BE2C (cell line): Measurements from ENCODE around the gene TMTC3.
"Not testable (repeated sequence)": the region's sequence is repeated elsewhere in the genome, so short reads cannot be mapped to it uniquely, and the experiment has no call there.

Experiments
- DNase-seq: peaks from one replicate; pipeline ENCODE4 v3.0.0-alpha.2; 2020
- H3K27me3 ChIP-seq: fragments of 250-450 bp; sonication (Bioruptor Pico); 2 replicates; pipeline ENCODE4 v1.5.1; 2020; ENCODE audit warnings: mild to moderate bottlenecking
- H3K36me3 ChIP-seq: fragments of 250-450 bp; sonication (Bioruptor Pico); 2 replicates; pipeline ENCODE4 v1.5.1; 2020; ENCODE audit warnings: mild to moderate bottlenecking
- H3K4me1 ChIP-seq: fragments of 250-450 bp; sonication (Bioruptor Pico); 2 replicates; pipeline ENCODE4 v1.5.1; 2020
- H3K4me3 ChIP-seq: 2 replicates; pipeline ENCODE4 v1.5.1; 2011; ENCODE audit warnings: low read depth, low read length
- H3K9me3 ChIP-seq: fragments of 250-450 bp; sonication (Bioruptor Pico); 2 replicates; pipeline ENCODE4 v1.5.1; 2020
- TF ChIP-seq, protein P1 (sequence below): IDR thresholded peaks from 2 replicates; pipeline ENCODE4 v1.5.1; 2012; ENCODE audit warnings: mild to moderate bottlenecking, low read depth, low read length

Gene TMTC3

DNA sequence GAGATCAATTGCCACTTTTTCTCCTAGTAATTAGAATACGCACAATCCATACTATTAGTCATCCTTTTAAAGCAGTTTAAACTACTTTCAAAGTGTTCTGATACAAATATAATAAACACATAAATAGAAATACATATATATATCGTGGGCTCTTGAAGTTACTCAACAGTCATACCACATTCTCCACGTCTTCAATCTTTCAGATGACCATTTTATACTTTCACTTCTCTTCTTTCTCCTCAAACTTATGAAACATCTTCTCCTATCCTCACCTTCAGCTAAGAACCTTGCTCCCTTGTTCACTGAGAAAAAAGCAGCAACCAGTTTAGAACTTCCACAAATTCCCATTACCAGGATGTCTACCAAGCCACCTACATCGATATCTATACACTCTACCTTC is 19.4 kb upstream of the TMTC3 start:
- H3K4me1 ChIP-seq, result no peaks in the 10 kb centered on the region
- DNase-seq, result no peak
- H3K27me3 ChIP-seq, result no peaks in the 10 kb centered on the region
- TF ChIP-seq, protein P1, sequence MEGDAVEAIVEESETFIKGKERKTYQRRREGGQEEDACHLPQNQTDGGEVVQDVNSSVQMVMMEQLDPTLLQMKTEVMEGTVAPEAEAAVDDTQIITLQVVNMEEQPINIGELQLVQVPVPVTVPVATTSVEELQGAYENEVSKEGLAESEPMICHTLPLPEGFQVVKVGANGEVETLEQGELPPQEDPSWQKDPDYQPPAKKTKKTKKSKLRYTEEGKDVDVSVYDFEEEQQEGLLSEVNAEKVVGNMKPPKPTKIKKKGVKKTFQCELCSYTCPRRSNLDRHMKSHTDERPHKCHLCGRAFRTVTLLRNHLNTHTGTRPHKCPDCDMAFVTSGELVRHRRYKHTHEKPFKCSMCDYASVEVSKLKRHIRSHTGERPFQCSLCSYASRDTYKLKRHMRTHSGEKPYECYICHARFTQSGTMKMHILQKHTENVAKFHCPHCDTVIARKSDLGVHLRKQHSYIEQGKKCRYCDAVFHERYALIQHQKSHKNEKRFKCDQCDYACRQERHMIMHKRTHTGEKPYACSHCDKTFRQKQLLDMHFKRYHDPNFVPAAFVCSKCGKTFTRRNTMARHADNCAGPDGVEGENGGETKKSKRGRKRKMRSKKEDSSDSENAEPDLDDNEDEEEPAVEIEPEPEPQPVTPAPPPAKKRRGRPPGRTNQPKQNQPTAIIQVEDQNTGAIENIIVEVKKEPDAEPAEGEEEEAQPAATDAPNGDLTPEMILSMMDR, result no peak
- peaks cover 10% of the 10 kb centered on the region for H3K36me3 ChIP-seq
- no peak overlapping the region for H3K4me3 ChIP-seq
- no peaks in the 10 kb centered on the region for H3K9me3 ChIP-seq

DNA sequence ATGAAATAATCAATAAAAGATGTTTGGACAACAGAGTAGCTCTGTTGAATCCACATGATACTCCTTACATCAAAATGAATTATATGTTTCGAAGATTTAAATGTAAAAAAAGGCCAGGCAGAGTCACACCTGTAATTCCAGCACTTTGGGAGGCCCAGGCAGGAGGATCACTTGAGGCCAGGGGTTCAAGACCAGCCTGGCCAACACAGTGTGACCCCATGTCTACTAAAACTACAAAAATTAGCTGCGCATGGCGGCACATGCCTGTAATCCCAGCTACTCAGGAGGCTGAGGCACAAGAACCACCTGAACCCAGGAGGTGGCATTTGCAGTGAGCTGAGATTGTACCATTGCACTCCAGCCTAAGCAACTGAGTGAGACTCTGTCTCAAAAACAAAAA is 15.0 kb upstream of the TMTC3 start:
- Histone ChIP-seq H3K9me3 (no peaks in the 10 kb centered on the region), H3K4me3 (no peak overlapping the region), H3K36me3 (peaks cover 2% of the 10 kb centered on the region), H3K27me3 (no peaks in the 10 kb centered on the region), H3K4me1 (no peaks in the 10 kb centered on the region)
- no peak for DNase-seq
- TF ChIP-seq, protein P1, result no peak

DNA sequence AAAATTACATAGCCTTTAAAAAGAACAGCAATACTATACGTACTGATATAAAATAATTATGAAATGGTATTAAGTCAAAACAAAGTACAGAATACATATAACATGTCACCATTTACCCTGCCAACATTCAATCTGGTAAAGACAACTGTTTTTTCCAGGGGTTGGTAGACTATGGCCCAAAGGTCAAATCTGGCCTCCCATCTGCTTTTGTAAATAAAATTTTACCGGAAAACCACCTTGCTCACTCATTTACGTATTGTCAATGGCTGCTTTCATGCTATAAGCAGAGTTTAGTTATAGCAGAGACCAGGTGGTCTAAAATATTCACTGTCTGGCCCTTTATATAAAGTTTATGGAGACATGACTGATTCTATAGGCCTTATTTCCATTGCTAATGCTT is 14.3 kb upstream of the TMTC3 start:
- Histone ChIP-seq H3K9me3 (no peaks in the 10 kb centered on the region), H3K36me3 (peaks cover 2% of the 10 kb centered on the region), H3K4me1 (no peaks in the 10 kb centered on the region), H3K27me3 (no peaks in the 10 kb centered on the region), H3K4me3 (no peak overlapping the region)
- DNase-seq, result no peak
- TF ChIP-seq, protein P1, result no peak

DNA sequence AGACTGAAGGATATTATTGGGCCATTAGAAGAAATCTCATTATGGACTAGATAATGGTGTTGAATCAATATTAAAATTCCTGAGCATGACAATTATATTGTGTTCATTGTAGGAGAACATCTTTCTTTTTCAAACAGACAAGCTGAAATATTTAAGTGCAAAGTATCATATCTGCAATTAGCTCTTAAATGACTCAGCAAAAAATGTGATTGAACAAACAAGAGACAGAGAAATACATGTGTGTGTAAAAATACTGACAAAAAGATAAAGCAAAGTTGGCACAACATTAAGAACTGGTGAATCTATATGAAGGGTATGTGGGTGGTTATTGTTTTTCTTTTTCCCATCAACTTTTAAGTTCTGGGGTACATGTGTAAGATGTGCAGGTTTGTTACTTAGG is 9.7 kb upstream of the TMTC3 start:
- H3K36me3 ChIP-seq, result no peaks in the 10 kb centered on the region; the same call in 1 of the 2 replicates
- no peak for DNase-seq
- H3K27me3 ChIP-seq, result no peaks in the 10 kb centered on the region
- TF ChIP-seq, protein P1, result no peak
- no peaks in the 10 kb centered on the region for H3K4me1 ChIP-seq
- no peak overlapping the region for H3K4me3 ChIP-seq
- H3K9me3 ChIP-seq, result no peaks in the 10 kb centered on the region; the same call in 1 of the 2 replicates

DNA sequence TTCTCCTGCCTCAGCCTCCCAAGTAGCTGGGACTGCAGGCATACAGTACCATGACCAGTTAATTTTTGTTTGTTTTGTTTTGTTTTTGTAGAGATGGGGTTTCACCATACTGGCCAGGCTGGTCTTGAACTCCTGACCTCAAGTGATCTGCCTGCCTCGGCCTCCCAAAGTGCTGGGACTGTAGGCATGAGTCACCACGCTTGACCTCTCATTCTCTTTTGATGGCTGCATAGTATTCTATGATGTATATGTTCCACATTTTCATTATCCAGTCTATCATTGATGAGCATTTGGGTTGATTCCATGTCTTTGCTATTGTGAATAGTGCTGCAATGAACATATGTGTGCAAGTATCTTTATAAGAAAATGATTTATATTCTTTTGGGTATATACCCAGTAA is 8.9 kb upstream of the TMTC3 start:
- H3K9me3 ChIP-seq, H3K4me1 ChIP-seq, H3K27me3 ChIP-seq, DNase-seq, H3K36me3 ChIP-seq, H3K4me3 ChIP-seq: not testable (repeated sequence)

DNA sequence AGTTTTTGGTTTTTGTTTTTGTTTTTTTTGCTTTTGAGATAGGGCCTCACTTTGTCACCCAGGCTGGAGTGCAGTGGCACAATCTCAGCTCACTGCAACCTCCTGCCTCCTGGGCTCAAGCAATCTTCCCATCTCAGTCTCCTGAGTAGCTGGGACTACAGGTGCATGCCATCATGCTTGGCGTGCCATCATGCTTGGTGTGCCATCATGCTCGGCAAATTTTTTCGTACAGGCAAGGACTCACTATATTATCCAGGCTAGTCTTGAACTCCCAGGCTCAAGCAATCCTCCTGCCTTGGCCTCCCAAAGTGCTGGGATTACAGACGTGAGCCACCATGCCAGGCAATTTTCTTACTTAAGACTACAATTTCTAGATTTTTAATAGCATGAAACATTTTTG is 2.4 kb upstream of the TMTC3 start:
- DNase-seq, H3K27me3 ChIP-seq, H3K4me1 ChIP-seq, H3K9me3 ChIP-seq, H3K36me3 ChIP-seq, H3K4me3 ChIP-seq: not testable (repeated sequence)

DNA sequence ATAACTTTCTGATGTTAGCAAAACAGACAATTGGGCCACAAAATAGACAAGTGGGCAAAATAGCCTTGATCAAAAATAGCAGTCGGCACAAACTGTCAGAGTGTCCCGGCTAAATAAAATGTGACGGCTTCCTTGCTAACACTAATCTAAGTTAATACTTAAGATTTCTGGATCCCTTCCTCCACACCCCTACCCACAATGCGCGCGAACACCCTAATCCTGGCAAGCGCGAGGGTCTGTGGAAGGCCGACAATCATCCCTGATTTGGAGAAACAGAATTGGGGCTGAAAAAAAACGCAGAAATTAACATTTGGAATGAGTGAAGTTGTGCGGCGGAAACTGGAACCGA is 708 bp upstream of the TMTC3 start:
- H3K36me3 ChIP-seq, result no peaks in the 10 kb centered on the region
- H3K27me3 ChIP-seq, result no peaks in the 10 kb centered on the region
- TF ChIP-seq, protein P1, result no peak
- no peaks in the 10 kb centered on the region for H3K9me3 ChIP-seq
- no peak for DNase-seq
- no peaks in the 10 kb centered on the region for H3K4me1 ChIP-seq
- H3K4me3 ChIP-seq, result peak overlapping the region; percentile 98
